KG1 (cell line): ENCODE results near the gene PTPN2.

Experiments used
- DNase-seq: peaks from one replicate; lab custom pipeline; 2025; lab: John Stamatoyannopoulos, UW

PTPN2 gene

GRCh38 chr18:12745095-12745795 is 138.8 kb downstream of the PTPN2 start:
- no peak for DNase-seq

- DNase-seq: peak; percentile 8
Measured at GRCh38 chr18:12744103-12744502, 139.9 kb downstream of the PTPN2 start.

GRCh38 chr18:12742453-12742852 is 141.6 kb downstream of the PTPN2 start:
- DNase-seq: no peak
